Ovary (tissue), 9 donors: ENCODE measurements around the gene PROB1. TPM values are rescaled to one million over a fixed set of nuclear protein-coding genes. Genes with fewer than 3 reads are reported as not detected.

Source experiments
- DNase-seq, 5 donors: peaks; one replicate each; pipeline ENCODE4 v3.0.0-alpha.2; 2019 to 2020
- H3K27ac ChIP-seq, 2 donors: fragments of 200-600 bp; one replicate each; pipeline versions ENCODE4 v1.5.1 to v1.8.0; 2019 to 2022
- H3K27me3 ChIP-seq: fragments of 200-600 bp; one replicate; pipeline ENCODE4 v1.8.0; 2022
- H3K36me3 ChIP-seq: fragments of 200-600 bp; sonication (generic); one replicate; pipeline ENCODE4 v1.5.1; 2019
- H3K4me1 ChIP-seq: one replicate; pipeline ENCODE4 v1.8.1; 2013; ENCODE audit warnings: mild to moderate bottlenecking, moderate library complexity; ENCODE audit not compliant: insufficient read depth
- H3K4me3 ChIP-seq: fragments of 200-600 bp; sonication (generic); one replicate; pipeline ENCODE4 v1.5.1; 2017
- H3K9me3 ChIP-seq, 2 donors: fragments of 200-600 bp in 1 of 2; sonication (generic) in 1 of 2; one replicate each; pipeline versions ENCODE4 v1.5.1 to v1.8.1; 2013 to 2019; ENCODE audit warnings: mild to moderate bottlenecking in 1 of 2, moderate library complexity in 1 of 2
- CTCF ChIP-seq, 3 donors: fragments of 450-650 bp in 2 of 3; fragments of 200-600 bp in 1 of 3; IDR thresholded peaks; one replicate each; pipeline versions ENCODE4 v1.5.1 to v1.8.0; 2016 to 2022; ENCODE audit warnings: antibody characterized with exemption in 3 of 3, mild to moderate bottlenecking in 1 of 3
- EP300 ChIP-seq: sonication (generic); formaldehyde crosslinking; IDR thresholded peaks from one replicate; pipeline ENCODE4 v1.6.1; 2017; ENCODE audit warnings: antibody characterized with exemption
- POLR2A ChIP-seq: fragments of 450-650 bp; IDR thresholded peaks from one replicate; pipeline ENCODE4 v1.6.1; 2017; ENCODE audit warnings: antibody characterized with exemption, mild to moderate bottlenecking, moderate library complexity
- WGBS, 3 donors: extraction: QIAGEN DNeasy Blood & Tissue Kit in 1 of 3; methylation state at CpG; one replicate each; pipeline versions ENCODE4 v1.1.5 to v1.1.7; 2013 to 2017; 5-methylcytosine and 5-hydroxymethylcytosine counted together
- intact Hi-C, 4 donors: fragments of 100-400 bp; cut with DNase I; formaldehyde crosslinking; loops; one replicate each; pipeline versions ENCODE4 v1.11.0 to v1.15.1; 2022 to 2023
- polyA plus RNA-seq, 2 donors: library from polyadenylated mRNA; stranded (reverse); fragments of 200-250 nt in 1 of 2; fragments of 350-450 nt in 1 of 2; fragmentation: Illumina TruSeq in 1 of 2; extraction: RNeasy Lipid Tissue Mini Kit (QIAGEN cat#74804) in 1 of 2; gene quantifications; one replicate each; pipeline ENCODE4 v1.2.3, GENCODE V29; 2013 to 2014
- total RNA-seq, 7 donors: library from RNA; depleted of rRNA in 2 of 7; stranded (reverse); fragments of >200 nt in 2 of 7; fragmentation: NEBNext Ultra II Directional in 3 of 7; extraction: Animal tissue kit (Norgen Biotek cat#: 25700) in 3 of 7; gene quantifications; one replicate each; pipeline versions ENCODE4 v1.1.0 to v1.2.4, GENCODE V29; 2016 to 2023
- donor health status: DM: no; HTN: no; CAD: no; lungs with moderate emphysema.
- donor health status: DM: no; HTN: no; CAD: no.
- donor health status: Bipolar disorder and iron deficiency.
- donor health status: DM: yes; HTN: yes; CAD: no.
- donor health status: DM: no; HTN: no; CAD: no.
- donor health status: DM: yes; HTN: yes; CAD: no.

PROB1 gene
- total and polyA plus RNA-seq, 9 donors, result 0.60 to 2.0 (median 1.0) TPM

DNA sequence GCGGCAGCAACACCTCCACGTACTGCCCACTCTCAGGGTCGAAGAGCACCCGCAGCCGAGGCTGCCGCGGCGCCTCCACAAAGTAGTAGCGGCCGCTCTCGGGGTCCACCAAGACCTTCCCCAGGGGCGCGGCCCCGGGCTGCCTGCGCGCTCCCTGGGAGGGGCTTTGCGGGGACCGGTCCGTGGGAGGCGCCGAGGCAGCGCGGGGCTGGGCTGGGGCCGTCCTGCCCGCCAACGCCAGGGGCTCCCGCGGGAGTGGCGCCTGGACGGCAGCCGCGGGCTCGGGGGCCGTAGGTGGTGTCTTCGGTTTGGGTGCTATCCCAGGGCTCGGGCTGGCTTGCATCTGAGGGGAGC lies 2.6 kb downstream of the PROB1 start:
- no peak for DNase-seq
- Histone ChIP-seq H3K36me3 (no peaks in the 10 kb centered on the region), H3K4me3 (no peak overlapping the region), H3K4me1 (peaks cover 9% of the 10 kb centered on the region), H3K27ac (no peak overlapping the region), H3K9me3 (no peaks in the 10 kb centered on the region), H3K27me3 (peaks cover 5% of the 10 kb centered on the region)
- 7 to 15% (median 14%) methylated on average over 30 to 36 of the region's 36 CpGs for WGBS, 3 donors
- intact Hi-C loops, result no loop called here
- no peak for TF ChIP-seq EP300
- TF ChIP-seq CTCF (IDR thresholded peaks at IDR 0.05), result peak in 1 of 3 donors; percentile 40

DNA sequence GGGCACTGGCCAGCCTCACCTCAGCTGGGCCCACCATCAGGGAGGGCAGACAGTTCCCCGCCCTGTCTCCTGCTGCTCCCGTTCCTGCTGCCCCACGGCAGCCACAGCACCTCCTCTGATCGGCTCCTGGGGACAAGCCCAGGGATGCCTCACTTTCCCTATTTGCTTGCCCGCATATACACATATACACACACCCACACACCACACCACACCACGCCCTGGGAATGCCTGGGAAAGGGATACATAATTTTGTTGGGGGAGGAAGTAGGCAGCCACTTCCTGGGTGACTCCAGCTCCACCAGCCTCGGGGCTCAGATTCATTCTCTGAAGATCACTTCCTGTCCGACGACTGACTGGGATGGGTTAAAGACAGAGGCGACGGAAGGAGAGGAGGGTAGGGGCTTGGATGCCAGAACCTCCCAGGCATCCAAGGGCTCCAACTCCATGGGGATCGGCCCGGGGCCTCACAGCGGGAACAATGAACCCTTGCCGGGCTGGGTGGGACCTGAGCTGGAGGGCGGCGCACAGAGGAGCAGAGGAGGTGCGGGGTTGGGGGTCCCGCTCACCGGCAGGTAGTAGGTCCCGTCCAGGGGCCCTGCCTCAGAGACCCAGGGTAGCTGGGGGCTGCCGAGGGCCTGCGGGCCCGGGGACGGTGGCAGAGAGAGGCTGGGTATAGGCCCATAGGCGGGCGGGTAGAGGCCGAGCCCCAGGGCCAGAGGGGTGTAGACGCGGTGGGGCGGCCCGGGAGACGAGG lies 3.2 kb downstream of the PROB1 start:
- intact Hi-C loops, result no loop called here
- Histone ChIP-seq H3K36me3 (no peaks in the 10 kb centered on the region), H3K4me3 (no peak overlapping the region), H3K27me3 (peaks cover 5% of the 10 kb centered on the region), H3K4me1 (peaks cover 9% of the 10 kb centered on the region), H3K27ac (no peak overlapping the region), H3K9me3 (no peaks in the 10 kb centered on the region)
- 49 to 75% (median 50%) methylated on average over 28 to 33 of the region's 33 CpGs for WGBS, 3 donors
- TF ChIP-seq POLR2A (no peak), EP300 (no peak), CTCF (IDR thresholded peaks at IDR 0.05) (no peak)
- peak in 1 of 5 donors; percentile 21 for DNase-seq

DNA sequence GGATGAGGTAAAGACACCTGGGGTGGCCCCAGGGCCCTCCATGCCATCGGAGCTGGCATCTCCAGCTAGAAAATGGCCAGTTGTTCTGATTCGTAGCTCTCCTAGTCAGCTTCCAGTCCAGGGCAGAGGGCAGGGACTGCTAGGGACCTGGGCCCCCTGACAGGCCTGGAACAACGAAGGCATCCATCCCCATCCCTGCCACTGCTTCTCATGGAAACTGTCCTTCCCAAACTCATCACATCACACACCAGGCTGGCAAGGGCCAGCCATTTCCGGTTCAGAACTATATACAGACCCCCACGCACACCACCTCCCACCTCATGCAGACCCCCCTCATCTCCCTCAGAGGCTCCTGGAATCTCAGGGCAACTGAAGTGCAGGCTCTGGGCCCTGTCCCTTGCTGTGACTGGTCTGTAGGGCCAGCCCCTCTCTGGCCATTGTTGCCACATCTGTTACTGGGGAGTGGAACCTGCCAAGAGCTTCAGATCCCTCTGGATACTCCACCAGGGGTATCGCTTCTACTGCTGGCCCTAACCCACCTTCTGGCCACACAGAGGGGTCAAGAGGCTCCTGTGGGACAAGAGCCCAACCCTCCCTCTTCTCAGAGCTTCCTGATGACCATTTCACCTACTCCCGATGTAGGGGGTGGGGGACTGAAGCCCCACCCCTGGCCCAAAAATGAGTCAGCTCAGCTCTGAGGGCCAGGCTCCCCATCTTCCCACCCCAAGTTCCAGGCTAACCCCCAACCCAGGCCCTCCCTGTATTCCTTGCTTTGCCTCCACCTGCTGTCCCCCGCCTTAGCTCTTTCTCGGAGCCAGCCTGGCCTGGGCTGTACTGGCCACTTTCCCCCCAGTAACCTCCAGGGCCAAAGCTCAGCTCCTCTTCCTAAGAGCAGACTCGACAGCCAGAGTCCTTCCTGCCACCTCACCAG lies 4.0 kb downstream of the PROB1 start:
- H3K27ac ChIP-seq, result no peak overlapping the region
- H3K4me1 ChIP-seq, result peaks cover 9% of the 10 kb centered on the region
- peak in 1 of 5 donors; percentile 16 for DNase-seq
- no peak overlapping the region for H3K4me3 ChIP-seq
- H3K27me3 ChIP-seq, result peaks cover 5% of the 10 kb centered on the region
- no peaks in the 10 kb centered on the region for H3K36me3 ChIP-seq
- TF ChIP-seq POLR2A (no peak), CTCF (IDR thresholded peaks at IDR 0.05) (no peak), EP300 (no peak)
- intact Hi-C loops, result no loop called here
- WGBS, 3 donors, result 75 to 80% (median 80%) methylated on average over 8 to 10 of the region's 10 CpGs
- no peaks in the 10 kb centered on the region for H3K9me3 ChIP-seq

- WGBS, 3 donors, result 85 to 86% (median 85%) methylated on average over 11 of the region's 11 CpGs
- Histone ChIP-seq H3K27me3 (peaks cover 5% of the 10 kb centered on the region), H3K9me3 (no peaks in the 10 kb centered on the region), H3K4me3 (no peak within 1 kb of the TSS), H3K4me1 (peaks cover 8% of the 10 kb centered on the region), H3K27ac (no peak within 1 kb of the TSS), H3K36me3 (no peaks in the 10 kb centered on the region)
- TF ChIP-seq POLR2A (no peak), CTCF (IDR thresholded peaks at IDR 0.05) (no peak), EP300 (no peak)
- intact Hi-C loops, result no loop called here
- peak in 1 of 5 donors; percentile 10 for DNase-seq
Observed at GRCh38 chr5:139389701-139390638, 4.9 kb downstream of the PROB1 start, which contains the start of gene MZB1. MZB1 (minus strand) TSS chr5:139389913; CDS start chr5:139389856, 57 bp downstream.
